ENCODE results near the gene ARHGAP24. TPM values are rescaled to one million over a fixed set of nuclear protein-coding genes. Genes with fewer than 3 reads are reported as not detected.

Gene ARHGAP24
- polyA plus RNA-seq, 12 donors = 39.9 to 68.8 (median 61.9) TPM; not detected in 1

- DNase-seq = no peak
These were observed 102.4 kb downstream of the ARHGAP24 start for GRCh38 chr4:85577307-85577706.

GRCh38 chr4:85579942-85580341 lies 105.0 kb downstream of the ARHGAP24 start:
- no peak for DNase-seq

GRCh38 chr4:85580489-85580888 lies 105.5 kb downstream of the ARHGAP24 start:
- no peak for DNase-seq

DNA sequence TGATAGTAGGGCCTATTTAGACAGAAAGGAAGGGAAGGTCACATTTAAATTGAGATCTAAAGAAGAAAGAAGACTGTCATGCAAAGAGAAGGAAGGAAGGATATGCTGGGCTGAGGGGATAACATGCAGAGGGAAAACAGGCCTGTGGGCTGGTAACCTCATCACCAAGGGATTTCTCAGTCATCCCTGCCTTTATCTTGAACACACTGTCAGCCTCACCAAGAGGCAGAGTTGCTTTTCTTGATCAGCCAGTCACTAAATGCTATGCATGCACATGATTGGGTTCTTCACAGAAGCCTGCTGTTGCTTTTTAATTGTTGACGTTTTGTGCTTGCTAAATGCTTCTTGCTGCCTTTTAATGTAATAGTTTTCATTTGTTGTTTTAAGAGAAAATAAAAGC lies 113.0 kb downstream of the ARHGAP24 start:
- no peak for DNase-seq

DNA sequence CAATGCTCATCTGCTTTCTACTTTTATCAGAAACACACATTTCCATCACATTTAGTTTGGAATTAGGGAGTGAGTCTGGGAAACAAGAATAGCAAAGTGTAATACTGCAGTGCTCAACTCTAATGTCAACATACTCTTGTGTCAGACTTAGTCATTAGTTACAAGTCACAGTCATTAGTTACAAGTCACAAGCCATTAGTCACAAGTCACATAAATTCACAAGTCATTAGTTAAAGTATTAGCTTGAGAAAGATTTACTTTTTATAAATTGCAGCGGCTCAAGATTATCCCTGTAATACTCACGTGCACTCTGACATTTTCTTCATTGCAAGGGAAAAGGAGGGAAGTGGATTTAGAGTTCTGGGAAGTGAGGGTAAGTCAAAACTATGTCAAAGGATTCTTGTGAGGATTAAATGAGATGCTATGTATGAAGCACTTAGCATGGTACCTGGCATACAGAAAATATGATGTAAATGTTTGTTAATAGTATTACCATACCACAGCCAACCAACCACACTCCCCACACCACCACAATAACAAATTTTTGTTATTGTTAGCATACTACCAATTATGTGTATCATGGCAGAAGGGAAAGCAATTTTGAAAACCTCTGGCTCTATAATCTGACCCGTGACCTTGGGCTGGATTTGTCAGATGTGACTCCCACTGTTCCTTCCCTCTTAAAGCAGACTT lies 116.6 kb downstream of the ARHGAP24 start:
- DNase-seq = no peak

DNA sequence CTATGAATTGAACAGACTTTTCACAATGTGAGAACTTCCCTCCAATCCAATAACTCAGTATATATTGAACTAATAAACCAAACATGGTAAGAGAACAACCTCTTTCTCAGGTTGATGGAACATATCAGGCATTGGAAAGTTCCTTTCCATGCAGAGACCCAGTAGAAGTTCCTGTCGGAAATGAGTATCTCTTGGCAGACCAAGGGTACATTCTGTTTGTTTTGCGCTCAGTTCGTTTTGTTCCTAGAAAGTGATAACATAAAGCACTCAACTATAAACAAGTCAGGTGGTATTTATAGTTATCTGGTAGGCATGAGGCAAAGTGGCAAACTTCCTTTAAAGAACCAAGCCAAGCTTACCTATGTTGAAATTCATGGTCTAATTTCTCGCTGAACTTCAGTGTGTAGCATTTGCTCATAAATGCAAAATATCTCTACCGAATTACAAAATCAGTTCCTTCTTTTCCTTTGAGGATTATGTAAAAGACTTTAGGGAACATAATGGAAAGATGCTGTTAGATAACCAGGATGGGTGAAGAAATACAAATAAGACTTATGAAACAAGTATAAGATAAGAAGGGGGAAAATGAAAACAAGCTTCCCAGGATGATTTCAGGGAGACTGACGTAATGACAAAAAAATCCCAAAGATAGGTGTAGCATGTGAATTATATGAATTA lies 120.3 kb downstream of the ARHGAP24 start:
- no peak for DNase-seq

GRCh38 chr4:85595796-85596559 lies 121.0 kb downstream of the ARHGAP24 start:
- DNase-seq = no peak

GRCh38 chr4:85598936-85599335 lies 124.0 kb downstream of the ARHGAP24 start:
- DNase-seq = no peak

- no peak for DNase-seq
These were observed 125.6 kb downstream of the ARHGAP24 start for GRCh38 chr4:85600501-85600900.

DNA sequence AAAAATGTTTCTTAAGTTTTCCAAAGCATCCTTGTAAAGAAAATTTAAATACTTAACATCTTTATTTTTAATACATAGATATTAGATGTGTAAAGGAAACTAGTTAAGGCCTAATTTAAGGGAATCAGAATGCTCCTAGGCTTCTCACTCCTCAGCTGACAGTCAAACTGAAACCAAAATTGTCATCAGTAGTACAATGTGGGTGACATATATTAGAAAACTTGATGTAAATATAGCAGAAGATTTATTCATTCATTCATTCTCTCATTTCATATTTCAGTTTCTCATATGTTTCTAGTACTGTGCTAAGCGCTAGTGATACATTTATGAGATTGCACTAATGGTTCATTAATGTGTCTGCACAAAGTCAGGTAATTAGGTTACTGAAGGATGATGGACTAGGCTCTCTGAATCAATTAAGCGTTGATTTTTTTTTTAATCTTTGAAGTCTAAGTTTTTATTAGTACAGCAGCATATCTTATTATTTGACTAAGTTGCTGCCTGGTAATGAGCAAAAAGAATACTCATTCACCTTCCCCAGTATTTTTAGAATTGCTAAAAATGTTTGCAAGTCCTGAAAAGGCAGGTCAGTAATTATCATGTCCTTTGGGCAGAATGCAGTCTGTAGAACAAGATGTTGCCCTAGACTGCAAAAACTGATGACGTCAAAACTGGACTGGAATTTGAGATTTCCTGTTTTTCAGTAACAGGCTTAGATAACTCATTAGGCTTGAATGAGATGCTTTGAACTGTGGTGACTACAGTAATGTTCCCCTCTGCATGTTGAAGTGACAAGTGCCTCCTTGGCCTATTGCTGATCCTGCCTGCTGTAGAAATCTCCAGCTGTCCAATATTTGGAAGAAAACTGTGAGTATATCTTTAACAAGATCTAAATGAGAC lies 128.7 kb downstream of the ARHGAP24 start:
- no peak for DNase-seq

DNA sequence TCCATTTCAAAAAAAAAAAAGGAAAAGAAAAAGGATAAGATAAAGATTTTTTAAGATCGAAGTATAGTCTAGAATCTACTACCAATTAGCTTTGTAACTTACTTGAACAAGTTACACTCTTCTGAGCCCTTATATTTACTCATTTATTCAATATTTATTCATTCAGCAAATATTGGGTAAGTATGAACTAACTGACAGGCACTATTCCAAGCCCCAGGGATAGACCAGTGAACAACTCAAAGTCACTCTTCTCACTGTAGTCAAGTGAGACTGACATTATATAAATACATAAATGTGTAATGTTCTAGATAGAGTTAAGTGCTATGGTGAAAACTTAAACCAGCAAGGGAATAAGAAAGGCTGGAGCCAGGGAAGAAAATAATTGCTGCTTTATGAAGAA lies 131.6 kb downstream of the ARHGAP24 start:
- DNase-seq = no peak

DNA sequence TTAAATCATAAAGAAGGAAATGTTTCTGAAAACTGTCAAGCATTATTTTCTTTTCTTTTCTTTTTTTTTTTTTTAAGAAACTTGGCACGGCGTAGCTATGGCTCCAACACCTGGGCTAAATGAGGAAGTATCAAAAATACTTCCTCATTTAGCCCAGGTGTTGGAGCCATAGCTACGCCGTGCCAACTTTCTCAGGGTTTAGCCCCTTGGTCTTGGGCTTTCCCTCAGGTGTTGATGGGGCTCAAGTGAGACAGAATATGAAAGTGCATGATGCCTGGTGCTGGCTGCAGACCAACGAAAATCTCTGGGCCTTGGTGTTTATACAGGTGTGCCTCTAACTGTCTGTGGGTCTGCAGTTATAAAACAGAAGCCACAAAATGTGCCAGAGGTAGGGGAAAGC lies 132.7 kb downstream of the ARHGAP24 start:
- DNase-seq = no peak

DNA sequence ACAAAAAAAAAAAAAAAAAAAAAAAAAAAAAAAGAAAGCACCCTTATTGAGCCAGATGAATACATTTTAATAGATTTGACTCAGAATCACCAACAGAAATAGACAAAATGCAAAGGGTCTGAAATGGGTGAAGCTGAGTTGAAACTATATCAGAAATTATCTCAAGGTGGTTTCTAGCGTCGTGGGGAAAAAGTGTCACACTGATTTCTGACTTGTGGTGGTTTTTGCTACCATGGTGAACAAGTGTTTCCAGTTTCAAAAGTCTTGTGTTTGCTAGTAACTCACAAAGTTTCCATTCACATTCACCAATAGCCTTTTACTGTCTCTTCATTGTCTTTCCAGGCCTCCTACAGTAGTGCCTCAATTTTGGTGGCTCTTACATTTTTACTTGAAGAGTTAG lies 135.5 kb downstream of the ARHGAP24 start:
- DNase-seq = no peak

- no peak for DNase-seq
These were observed 136.7 kb downstream of the ARHGAP24 start for GRCh38 chr4:85611661-85612060.

DNA sequence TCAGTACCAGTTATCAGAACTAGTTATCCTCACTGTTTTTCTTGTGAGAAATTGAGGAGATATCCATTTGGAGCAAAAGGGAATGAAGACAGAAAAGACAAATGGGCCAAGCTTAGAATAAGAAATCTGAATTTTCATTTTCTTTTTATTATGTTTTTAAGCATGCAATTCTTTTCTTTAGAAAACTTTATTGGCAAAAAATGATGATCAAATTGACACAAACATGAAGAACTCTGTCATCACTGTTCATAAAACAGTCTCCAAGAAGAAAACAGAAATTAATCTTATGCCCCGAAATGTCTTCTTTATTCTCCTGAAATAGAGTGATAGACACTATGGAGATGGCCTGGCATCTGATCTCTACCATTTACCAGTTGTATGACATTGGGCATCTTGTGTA lies 139.0 kb downstream of the ARHGAP24 start:
- DNase-seq = no peak

GRCh38 chr4:85615952-85616351 lies 141.0 kb downstream of the ARHGAP24 start:
- DNase-seq = no peak

- DNase-seq = no peak
These were observed 142.3 kb downstream of the ARHGAP24 start for GRCh38 chr4:85617202-85617601.

GRCh38 chr4:85632981-85633380 lies 158.0 kb downstream of the ARHGAP24 start:
- DNase-seq = no peak

DNA sequence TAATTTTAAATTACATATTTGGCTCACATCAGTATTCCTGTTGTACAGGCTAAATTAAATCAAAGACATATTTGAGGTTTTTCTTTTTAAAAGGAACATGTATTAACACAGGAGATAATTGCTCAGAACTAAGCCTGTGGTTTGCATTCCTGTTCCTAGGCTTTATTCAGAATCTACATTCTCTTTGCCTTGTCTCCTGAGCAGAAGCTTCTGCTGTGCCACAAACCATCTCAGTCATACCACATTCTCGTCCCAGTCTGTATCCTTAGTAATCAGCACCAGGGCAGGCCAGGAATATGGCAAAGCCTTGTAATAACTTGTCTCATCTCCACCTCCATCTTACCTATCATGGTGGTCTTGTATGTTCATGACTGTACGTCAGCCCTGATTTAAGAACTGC lies 162.8 kb downstream of the ARHGAP24 start:
- no peak for DNase-seq

DNA sequence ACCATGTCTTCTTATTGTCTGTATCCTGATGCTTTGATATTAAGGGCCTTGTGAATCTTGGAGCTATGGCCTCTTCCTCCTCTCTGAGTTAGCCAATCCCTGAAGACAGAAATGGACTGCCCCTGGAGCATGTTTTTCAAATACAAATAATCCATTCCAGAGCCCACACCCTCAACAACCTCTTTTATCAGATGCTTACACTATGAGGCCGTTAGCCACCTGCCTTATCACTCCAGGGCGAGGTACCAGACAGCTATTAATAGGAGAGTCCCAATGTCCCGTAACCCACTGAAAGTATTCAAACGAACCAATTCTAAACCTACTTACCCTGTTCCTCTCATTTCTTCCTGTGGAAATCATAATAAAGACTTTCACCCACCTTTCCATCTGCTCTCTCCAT lies 165.0 kb downstream of the ARHGAP24 start:
- DNase-seq = no peak

DNA sequence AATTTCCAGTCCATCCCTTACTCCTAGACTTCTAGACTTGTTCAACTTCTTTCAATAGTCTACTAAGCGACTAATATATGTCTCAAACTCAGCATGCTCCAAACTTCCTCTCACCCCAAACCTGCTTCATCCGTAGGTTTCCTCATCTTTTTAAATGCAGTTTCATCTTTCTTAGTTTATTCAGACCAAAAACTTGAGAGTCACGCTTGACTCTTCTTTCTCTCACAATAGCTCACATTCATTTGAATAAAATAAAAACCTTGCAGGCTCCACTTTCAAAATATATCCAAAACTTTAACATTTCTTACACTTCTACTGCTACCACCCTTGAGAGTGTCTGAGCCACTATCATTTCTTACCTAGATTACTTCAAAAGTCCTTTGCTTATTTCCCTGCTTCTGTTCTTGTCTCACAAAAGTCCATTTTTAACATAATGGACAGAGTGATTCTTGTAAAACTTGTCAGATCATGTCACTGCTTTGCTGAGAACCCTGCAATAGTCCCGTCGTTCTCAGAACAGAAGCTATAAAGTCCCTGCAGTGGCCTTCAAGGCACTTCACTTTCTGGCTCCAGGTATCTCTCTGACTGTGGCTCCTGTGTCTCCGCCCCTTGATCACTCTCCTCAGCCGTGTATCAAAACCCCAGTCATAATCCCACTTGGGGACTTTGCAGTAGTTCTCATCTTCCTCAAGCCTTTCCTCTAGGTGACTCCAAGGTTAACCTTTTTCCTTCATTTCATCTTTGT lies 167.6 kb downstream of the ARHGAP24 start:
- DNase-seq = no peak

All from muscle of arm (tissue), 12 donors.